Thyroid gland (tissue), 4 donors: ENCODE results near the gene MYO18B.

ENCODE experiments used
- POLR2A ChIP-seq, 2 donors: fragments of 450-650 bp; IDR thresholded peaks; one replicate each; pipeline ENCODE4 v1.6.1; 2017; ENCODE audit warnings: antibody characterized with exemption in 2 of 2, mild to moderate bottlenecking in 2 of 2, moderate library complexity in 1 of 2
- TF ChIP-seq, protein P1 (sequence below), 6 experiments: fragments of 200-600 bp in 3 of 6; fragments of 450-650 bp in 3 of 6; sonication (generic) in 3 of 6; IDR thresholded peaks; one replicate each; pipeline ENCODE4 v1.5.1; 2016 to 2019; ENCODE audit warnings: antibody characterized with exemption in 6 of 6, mild to moderate bottlenecking in 2 of 6, inconsistent platforms in 1 of 6, moderate library complexity in 1 of 6

DNA sequence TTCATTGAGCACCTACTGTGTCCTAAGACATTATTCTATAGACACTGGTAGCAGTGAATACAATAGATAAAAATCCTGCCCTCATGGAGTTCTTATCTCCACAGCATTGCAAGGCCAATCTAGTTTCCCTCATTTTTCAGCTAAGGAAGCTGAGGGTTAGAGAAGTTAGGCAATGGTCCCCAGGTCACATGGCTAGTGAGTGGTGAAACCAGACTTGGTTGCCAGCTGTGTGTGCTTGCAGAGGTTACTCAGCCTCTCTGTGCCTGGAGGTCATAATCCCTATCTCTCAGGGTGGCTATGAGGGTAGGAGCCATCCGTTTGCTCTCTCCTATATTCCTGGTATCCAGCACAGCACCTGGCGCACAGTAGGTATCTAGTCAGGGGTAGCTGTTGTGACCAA is 279.5 kb downstream of the MYO18B start:
- TF ChIP-seq, protein P1, sequence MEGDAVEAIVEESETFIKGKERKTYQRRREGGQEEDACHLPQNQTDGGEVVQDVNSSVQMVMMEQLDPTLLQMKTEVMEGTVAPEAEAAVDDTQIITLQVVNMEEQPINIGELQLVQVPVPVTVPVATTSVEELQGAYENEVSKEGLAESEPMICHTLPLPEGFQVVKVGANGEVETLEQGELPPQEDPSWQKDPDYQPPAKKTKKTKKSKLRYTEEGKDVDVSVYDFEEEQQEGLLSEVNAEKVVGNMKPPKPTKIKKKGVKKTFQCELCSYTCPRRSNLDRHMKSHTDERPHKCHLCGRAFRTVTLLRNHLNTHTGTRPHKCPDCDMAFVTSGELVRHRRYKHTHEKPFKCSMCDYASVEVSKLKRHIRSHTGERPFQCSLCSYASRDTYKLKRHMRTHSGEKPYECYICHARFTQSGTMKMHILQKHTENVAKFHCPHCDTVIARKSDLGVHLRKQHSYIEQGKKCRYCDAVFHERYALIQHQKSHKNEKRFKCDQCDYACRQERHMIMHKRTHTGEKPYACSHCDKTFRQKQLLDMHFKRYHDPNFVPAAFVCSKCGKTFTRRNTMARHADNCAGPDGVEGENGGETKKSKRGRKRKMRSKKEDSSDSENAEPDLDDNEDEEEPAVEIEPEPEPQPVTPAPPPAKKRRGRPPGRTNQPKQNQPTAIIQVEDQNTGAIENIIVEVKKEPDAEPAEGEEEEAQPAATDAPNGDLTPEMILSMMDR (IDR thresholded peaks at IDR 0.05): no peak
- no peak for TF ChIP-seq POLR2A (IDR thresholded peaks at IDR 0.05)
